Fibroblast of skin of abdomen (primary cell): ENCODE data around the gene USP7.
"Not testable (repeated sequence)": the region's sequence is repeated elsewhere in the genome, so short reads cannot be mapped to it uniquely, and the experiment has no call there.

ENCODE experiments used
- DNase-seq: peaks from one replicate; pipeline ENCODE4 v3.0.0-alpha.2; 2013

The USP7 gene

GRCh38 chr16:8898660-8899318 is 64.9 kb downstream of the USP7 start:
- no peak for DNase-seq

DNA sequence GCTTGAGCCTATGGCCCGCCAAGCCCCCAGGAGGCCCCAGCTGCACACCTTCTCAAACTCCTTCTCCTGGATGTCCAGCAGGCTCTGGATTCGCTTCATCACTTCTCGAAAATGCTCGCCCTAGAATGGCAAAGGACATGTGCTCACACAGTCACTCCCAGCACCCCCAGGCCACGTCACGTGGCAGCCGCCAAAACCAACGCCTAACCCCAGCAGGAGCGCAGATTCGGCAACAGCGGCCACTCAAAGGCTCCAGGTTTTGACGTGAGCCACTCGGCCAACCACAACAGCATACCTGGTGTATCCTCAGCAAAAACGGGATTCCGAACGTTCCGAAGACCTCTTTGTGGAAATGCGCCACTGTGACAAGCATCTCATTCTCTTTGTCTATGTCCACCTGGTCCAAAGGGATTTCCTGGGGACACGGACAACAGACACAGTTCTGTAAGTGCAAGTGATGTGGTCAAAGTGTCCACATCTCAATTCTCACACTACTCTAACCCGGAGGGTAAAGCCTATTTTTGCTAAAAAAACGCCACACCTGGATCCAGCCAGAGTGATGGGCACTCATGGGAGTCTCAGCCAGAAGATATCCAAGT is 68.9 kb downstream of the USP7 start:
- no peak for DNase-seq

DNA sequence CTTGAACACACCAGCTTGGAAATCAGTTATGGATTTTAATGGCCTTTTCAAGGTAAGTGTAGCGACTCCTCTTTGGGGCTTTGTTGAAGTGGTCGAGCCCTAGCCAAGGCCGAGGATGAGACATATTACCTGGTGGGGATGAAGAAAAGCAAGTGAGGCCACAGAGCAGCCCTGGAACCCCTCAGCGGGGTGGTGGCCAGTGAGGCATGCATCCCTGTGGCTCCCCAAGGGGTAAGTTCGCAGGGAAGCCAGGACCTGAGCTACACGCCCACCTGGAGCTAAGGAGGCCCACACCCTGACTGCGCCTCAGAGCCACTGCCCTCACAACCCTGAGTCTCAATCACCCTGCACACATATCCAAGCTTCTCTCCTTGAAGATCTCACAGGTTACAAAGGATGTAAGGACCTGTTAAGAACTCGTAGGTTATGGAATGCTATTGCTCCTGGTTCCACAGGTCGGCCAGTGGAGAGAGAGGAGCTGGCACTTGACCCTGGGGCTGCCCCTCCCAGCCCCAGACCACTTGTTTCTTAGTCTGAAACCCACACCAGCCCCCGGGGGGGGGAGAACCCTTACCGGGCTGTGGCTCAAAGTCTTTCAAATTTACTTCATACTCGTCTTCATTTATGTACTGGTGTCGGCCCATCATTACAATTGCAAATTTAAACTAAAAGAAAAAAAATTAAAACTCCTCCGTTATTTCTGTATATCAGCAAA is 69.6 kb downstream of the USP7 start:
- DNase-seq: no peak

DNA sequence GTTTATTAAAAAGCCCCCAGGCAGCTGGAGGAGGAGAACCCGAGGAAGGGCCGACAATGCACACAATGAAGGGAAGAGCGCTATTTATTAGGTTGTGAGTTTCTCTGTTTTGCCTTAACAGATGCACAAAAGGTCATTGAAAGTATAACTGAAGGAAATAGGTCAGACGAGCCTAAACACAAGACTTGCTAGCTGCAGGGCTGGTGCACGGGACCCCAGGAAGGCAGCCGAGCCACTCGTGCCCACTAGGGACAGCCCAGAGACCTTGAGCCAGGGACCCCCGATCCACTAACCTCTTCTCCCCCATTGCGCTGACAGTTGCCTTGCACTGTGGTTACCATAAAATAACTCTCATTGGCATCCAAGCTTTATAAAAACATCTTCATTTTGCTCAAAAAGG is 70.3 kb downstream of the USP7 start:
- DNase-seq: no peak

- no peak for DNase-seq
Observed at GRCh38 chr16:8892101-8892575, 71.6 kb downstream of the USP7 start.

GRCh38 chr16:8890549-8890921 is 73.2 kb downstream of the USP7 start:
- no peak for DNase-seq

GRCh38 chr16:8889893-8890548 is 73.7 kb downstream of the USP7 start:
- DNase-seq: no peak

- DNase-seq: no peak
Observed at GRCh38 chr16:8888951-8889892, 74.5 kb downstream of the USP7 start.

DNA sequence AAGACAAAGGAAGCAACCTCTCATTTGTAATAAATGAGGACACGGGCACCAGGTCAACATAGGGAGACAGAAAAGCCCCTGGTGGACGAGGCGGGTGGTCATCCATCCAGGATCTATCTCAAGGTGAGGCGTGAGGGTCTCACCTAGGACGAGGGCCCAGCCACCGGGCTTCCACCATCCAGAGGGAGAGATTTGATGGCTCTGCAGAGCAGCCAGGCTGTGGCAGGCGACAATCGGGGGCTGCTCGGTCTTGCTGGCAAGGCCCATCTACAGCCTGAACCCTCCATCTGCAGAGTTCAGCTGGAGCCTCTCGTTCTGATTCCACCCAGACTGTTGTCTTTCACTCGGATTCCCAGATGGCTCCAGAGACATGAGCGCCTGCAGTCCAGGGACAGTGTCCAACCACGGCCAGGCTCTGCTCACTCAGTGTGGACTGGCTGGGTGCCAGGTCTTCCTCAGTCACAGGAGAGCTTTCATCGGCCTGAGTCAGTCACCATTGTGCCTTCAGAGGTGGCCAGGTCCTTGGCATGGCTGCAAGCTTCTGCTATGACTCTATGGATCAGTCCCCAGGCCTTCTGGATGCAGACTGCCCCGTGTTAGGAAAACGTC is 75.7 kb downstream of the USP7 start:
- peak; percentile 40 for DNase-seq

DNA sequence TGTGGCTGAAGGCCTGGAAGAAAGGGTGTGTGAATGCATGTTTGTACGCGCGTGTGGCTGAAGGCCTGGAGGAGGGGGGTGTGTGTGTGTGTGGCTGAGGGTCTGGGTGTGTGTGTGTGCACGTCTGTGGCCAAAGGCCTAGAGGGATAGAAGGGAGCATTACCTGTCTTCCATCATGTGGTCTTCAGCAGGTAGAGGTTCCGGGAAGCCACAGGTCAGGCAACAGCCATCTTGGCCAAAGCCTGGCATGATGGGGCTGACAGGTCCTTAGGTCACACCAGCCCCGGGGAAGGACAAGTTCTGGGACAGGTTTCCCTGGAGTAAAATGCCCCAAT is 76.3 kb downstream of the USP7 start:
- no peak for DNase-seq

- no peak for DNase-seq
Observed at GRCh38 chr16:8886593-8887430, 76.9 kb downstream of the USP7 start.

DNA sequence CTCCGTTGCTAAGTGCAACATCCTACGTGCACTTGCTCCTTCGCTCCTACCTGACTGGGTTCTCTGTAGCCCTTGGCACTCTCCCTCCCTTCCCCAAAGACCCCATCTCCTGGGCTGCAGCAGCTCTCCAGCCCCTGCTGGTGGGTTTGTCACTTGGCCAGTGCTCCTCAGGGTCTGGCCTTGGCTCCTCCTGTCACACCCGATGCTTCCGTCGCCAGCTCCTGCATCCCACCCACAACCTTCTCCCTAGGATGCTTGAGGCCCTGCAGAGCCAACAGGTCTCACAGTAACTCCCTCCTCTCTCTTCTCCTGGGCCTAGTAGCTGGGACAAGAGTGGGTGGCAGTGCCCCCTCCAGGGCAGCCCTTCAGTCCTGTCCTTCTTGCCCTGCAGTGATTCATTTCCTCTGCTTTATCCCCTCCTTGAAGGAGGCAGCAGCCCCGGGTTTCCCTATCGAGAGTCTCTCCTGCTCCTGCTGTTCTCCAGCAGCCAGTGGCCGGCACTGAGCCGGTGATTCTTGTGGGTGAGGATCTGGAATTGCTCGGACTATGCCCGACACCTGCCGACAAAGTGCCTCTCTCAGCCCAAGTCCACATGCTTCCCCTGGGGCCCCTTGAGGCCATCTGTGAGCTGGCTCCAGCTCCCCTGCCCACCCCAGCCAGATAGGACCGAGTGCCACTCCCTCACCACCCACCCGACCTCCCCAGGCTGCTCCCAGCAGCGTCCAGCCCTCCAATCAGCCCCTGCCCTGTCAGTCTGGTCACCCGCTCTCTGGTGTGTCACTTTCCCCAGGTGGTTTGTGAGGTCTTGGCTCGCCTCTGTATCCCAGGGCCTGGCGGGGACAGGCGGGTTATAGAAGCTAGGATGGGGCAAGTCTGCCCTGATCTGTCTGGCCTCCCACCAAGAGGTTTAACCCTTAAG is 77.8 kb downstream of the USP7 start:
- DNase-seq: no peak

- DNase-seq: no peak
Observed at GRCh38 chr16:8882725-8883377, 80.9 kb downstream of the USP7 start.

DNA sequence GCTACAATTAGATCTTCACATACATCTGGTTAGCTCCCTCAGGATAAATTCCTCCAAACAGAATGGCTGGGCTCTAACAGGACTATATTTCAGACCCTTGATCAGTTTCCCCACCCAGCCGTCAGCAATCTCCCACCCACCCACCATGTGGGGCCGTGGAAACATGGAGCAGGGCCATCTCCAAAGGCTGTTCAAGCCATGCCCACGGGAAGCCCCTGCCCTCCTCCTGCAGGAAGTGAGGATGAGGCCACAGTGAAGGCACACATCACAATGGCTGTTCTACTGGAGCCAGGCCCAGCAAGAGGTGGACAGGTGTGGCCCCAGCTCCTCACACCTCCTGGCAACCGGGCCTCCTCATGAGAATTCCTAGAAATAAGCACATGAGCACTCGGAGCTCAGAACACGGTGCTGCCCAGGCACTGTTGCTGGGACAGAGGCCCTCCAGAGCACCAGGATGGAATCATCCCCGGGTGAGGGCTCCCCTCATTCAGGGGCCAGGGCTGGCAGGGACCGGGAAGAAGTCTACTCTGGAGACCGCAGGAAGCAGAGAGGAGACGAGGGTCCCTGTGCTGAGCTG is 81.6 kb downstream of the USP7 start, which contains the start of gene LITAFD:
Gene LITAFD, plus strand, starts transcription at position 311 of the 577 bp plus-strand sequence. CDS start 2,005 bp downstream, outside the sequence.
- no peak for DNase-seq

GRCh38 chr16:8880839-8881510 is 82.7 kb downstream of the USP7 start:
- DNase-seq: no peak

DNA sequence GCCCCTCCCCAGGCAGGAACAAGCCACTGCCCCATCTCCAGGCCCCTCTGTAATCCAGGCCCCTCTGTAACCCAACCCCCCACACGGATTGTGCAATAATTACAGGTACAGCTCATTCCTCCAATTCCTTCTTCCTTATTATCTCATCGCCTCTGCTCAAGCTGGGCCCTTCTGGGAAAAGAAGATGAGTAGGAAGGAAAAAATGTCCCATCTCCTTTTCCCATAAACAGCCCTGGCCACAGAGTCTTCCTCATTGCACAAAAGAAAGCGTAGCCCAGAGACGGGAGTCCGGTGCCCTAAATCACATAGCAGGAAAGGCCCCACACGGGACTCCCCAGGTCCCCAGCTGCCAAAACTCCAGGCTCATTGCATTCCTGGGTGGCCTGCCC is 85.2 kb downstream of the USP7 start:
- DNase-seq: peak; percentile 89

GRCh38 chr16:8877894-8878522 is 85.7 kb downstream of the USP7 start:
- DNase-seq: no peak

GRCh38 chr16:8875317-8875716 is 88.4 kb downstream of the USP7 start:
- DNase-seq: not testable (repeated sequence)
